Lower leg skin (tissue), 3 donors: ENCODE results near the gene PRL.

ENCODE experiments used
- POLR2A ChIP-seq, 2 donors: fragments of 450-650 bp; IDR thresholded peaks; one replicate each; pipeline ENCODE4 v1.6.1; 2016 to 2017; ENCODE audit warnings: antibody characterized with exemption in 2 of 2, mild to moderate bottlenecking in 1 of 2, moderate library complexity in 1 of 2
- TF ChIP-seq, protein P1 (sequence below), 3 donors: fragments of 450-650 bp; IDR thresholded peaks; one replicate each; pipeline ENCODE4 v1.5.1; 2016; ENCODE audit warnings: antibody characterized with exemption in 3 of 3, mild to moderate bottlenecking in 3 of 3, moderate library complexity in 2 of 3

DNA sequence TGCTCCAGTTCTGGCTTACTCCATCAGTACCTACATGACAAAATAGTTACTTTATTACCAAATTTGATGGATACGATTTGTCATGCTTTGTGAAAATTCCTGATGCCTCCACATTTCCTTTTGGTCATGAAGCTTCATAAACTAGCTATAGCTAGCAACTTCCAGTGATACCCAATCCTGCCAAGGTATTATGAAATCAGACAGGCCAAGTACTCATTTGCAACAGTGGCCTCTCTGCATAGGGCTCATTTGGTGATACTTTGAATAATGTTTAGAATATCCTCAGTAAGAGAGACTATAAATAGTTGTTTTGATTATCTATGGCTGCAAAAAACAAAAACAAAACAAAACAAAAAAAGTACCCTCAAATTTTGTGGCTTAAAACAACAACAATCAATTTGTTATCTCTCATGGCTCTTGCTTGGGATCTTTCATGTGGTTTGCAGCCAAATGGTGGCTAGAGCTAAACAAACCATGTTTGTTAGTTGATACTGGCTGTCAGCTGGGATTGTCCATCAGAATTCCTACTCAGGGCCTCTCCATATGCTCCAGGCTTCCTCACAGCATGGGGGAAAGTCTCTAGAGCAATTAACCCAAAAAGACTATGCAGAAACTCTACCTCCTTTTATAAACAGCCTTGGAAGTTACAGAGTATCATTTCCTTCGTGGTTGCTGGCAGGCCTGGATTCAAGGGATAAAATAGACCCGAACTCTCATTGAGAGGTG lies 10.1 kb upstream of the PRL start:
- TF ChIP-seq, protein P1, sequence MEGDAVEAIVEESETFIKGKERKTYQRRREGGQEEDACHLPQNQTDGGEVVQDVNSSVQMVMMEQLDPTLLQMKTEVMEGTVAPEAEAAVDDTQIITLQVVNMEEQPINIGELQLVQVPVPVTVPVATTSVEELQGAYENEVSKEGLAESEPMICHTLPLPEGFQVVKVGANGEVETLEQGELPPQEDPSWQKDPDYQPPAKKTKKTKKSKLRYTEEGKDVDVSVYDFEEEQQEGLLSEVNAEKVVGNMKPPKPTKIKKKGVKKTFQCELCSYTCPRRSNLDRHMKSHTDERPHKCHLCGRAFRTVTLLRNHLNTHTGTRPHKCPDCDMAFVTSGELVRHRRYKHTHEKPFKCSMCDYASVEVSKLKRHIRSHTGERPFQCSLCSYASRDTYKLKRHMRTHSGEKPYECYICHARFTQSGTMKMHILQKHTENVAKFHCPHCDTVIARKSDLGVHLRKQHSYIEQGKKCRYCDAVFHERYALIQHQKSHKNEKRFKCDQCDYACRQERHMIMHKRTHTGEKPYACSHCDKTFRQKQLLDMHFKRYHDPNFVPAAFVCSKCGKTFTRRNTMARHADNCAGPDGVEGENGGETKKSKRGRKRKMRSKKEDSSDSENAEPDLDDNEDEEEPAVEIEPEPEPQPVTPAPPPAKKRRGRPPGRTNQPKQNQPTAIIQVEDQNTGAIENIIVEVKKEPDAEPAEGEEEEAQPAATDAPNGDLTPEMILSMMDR (IDR thresholded peaks at IDR 0.05) = no peak
- TF ChIP-seq POLR2A (IDR thresholded peaks at IDR 0.05) = no peak
